GM18907 (cell line): Measurements from ENCODE around the gene QSOX2.

Experiments used
- ATAC-seq: cut with Tn5 transposase; IDR thresholded peaks from one replicate; pipeline ENCODE4 v1.9.1; 2021; ENCODE audit warnings: mild to moderate bottlenecking, moderate library complexity; ENCODE audit not compliant: unreplicated experiment

The QSOX2 gene

GRCh38 chr9:136252281-136252680, 6.7 kb upstream of the QSOX2 start:
- no peak for ATAC-seq

DNA sequence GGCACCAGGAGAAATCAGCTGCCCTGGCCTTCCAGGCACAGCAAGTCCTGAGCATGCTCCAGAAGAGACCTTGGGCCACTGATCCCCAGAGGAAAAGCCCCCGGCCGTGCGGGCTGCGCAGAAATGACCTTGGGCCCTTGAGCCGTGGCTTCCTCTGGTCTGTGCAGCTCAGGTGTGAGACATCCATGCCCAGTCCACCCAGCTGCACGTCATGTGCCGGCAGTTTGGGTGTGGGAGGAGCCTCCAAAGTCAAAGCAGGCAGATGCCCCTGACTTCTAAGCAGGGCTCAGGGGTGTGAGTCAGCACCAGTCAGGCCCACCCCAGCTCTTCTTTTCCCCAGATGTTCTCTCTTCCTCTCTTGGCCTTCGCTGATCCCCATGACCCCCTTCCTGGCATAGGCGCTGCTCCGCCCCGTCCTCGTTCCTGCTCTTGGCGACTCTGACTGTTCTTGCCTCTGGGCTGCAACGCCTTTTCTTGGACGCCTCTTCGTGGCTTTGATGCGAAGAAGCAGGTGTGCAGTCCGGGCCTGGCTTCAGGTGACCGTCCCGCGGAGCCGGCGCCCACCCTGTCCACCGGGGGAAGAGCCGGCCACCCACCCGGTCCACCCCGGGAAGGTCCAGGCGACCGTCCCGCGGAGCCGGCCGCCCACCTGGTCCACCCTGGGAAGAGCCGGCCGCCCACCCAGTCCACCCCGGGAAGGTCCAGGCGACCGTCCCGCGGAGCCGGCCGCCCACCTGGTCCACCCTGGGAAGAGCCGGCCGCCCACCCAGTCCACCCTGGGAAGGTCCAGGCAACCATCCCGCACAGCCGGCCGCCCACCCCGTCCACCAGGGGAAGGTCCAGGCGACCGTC, 5.9 kb upstream of the QSOX2 start:
- no peak for ATAC-seq

GRCh38 chr9:136250676-136251075, 5.1 kb upstream of the QSOX2 start:
- no peak for ATAC-seq

DNA sequence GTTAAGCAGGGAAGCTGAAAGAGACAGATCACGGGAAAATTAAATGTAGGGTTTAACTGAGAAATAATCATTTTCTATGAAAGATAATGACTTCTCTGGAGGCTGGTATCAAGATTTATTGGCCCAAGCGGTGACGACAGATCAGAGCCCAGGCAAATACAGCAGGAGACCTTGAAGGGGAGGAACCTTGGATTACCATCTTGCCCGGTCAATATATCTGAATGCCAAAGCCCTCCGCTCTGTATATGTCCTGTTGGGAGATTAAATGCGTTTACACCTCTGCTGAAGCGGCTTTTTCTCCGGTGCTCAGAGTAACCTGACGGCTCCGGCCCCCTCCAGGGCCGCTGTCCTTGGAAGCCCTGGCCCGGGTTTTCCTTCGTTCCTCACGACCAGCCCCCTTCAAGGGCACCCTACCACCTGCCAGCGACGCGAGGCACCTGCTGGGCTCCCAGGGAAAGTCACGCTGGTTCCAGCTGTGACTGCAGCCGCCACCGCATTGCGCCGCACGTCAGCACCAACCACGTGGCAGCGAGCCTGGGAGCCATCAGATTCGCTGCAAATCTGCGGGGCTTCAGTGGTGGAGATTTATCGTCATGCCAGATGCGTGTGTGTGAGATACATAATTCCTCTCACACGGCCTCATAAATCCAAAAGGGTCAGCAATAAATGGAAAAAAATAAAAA, 4.4 kb upstream of the QSOX2 start:
- no peak for ATAC-seq

DNA sequence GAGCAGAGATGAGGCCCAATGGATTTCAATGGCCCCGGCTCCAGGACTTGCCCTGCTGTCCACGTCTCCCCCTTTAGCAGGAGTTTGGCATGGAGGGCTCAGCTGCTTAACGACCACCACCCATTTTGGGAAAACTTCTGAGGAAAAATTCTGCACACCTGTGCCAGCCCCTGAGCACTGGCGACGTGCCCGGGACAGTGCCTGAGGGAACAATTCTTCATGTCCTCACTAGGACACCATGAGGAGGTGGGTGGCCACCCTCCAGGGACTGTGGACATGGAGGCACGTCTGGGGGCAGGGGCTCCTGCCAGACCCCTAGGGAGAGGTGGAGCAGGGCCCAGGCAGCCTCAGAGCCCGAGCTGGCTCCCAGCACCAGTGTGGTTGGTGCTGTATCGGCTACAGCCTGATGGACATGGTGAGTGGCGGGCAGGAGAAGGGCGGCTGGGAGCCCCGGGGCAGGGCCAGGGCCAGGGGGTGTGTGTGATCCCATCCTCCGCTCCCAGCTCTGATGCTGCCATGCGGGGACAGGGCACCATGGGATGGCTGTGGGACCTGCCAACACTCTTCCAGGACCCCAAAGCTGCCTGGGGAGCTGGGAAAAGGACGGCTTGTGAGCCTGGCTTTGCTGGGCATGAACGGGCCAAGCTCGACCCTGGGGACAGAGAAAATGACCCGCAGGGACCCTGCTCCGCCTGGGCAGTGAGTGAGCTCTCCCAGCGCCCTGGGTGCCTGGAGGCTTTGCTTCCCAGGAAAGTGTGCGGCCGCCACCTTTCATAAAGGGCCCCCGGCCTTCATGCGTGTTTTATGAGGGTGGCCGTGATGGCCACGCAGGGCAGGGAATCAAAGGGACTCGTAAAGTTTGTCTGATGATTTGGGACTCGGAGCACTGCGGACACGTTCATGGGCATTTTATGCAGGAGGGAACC, 3.6 kb upstream of the QSOX2 start:
- ATAC-seq = no peak

DNA sequence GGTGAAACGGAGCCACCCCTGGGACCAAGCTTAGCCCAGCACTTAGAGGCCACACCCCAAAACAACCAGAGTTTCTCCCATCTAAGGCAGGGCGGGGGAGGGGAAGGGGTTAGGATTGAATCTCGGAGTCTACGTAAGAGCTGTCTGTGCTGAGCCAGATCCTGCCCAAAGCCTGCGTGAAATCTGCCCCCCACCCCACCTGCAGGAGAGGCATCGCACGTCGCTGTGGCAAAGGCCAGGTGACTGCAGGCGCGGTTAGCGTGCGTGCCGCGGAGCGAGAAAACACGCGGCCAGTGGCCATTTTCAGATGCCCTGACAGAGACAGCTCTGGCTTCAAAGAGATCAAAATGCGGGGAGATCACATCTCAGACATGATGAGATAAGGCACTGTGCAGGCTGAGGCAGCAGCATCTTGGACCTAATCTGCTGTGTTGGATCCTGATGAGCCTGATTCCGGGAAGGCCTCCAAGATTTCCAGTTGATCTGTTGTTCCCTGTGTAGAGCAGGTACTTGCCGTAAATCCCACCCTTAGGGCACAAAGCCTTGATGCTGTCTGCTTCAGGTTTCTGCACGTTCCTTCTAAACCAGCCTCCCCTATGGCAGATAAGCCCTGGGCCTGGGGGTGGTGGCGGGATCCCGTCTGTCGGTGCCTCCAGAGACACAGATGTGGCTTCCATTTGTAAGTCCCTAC, 2.5 kb upstream of the QSOX2 start:
- ATAC-seq = no peak

DNA sequence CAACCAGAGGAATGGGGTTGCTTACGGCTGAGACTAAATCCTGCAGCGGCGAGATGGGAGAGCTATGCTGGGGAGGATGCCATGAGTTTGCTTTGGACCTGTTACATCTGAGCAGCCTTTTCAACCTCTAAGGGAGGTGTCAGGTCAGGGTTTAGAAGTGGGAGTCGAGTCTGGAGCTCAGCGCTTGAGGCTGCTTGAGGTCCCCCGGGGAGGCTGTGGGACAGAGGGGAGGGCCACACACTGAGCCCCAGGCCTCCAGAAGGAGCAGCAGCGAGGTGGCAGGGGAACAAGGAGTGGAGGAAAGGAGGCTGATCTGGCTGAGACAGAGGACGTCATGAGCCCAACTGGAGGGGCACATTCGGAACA, 1.9 kb upstream of the QSOX2 start:
- no peak for ATAC-seq

DNA sequence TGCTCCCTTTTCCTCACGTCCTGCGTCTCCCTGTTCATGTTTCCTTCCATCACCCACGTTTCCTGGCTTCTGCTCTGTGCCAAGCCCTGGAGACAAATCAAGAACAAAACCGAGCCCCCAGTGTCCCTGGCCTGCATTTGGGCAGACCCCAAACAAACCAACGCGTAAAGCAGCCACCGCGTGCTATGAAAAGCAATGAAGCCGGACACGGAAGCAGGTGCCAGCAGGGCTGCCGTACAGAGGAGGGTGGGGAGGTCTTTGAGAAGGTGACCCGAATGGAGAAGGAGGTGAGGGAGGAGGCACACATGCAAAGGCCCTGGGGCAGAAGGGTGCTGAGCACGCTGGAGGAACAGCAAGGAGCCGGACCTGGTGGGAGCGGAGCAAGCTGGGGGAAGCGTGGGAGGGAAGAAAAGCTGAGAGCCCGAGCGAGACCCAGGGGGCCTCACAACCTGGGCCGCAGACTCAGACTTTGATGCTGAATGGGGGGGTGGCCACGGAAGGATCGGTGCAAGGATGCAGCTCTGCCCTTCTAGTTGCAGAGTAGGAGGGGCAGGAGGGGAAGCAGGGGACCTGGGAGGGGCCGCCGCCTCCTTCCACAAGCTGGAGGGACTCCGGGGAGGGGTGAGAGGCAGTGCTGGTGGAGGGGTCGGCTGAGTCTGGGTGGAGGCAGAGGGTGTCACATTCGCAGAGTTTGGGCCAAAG, 1.4 kb upstream of the QSOX2 start:
- no peak for ATAC-seq

- no peak for ATAC-seq
Measured at GRCh38 chr9:136244969-136245218, 718 bp downstream of the QSOX2 start.

DNA sequence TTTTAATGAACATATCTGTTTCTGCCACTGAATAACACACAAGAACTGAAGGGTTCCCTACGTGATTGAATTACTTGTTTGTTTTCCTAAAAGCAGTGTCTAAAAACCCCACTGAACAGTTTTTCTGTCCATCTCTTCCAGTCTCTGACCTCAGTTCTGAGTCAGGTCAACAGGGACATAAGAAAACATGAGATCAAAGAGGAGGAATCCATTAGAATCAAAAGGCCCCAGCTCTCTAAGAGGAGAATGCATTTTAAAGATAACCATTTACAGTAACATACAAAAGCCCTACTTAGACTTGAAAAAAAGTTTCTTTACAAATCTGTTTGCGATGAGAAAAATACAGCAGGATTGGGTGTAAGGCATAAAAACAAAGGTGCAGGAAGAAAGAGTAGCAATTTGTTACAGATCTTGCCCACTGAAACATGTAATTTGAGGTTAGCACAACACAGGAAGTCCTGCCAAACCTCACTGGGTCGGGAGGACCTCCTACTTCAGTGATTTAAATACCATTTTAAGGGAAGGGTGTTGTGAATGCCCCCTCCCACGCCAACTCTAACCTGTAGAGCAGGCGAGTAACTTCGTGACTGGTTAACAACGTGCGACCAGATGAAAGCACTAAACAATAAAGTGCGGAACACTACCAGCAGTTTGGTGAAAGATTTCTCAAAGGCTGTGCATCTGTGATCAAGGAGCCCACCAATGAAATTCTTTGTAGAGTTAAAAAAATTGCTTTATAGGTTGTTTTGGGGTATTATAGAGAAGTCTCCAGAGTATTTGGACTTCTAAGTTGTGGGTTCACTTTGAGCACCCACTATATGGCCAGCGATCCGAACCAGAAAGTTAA, 1.3 kb downstream of the QSOX2 start:
- peak; percentile 32 for ATAC-seq

DNA sequence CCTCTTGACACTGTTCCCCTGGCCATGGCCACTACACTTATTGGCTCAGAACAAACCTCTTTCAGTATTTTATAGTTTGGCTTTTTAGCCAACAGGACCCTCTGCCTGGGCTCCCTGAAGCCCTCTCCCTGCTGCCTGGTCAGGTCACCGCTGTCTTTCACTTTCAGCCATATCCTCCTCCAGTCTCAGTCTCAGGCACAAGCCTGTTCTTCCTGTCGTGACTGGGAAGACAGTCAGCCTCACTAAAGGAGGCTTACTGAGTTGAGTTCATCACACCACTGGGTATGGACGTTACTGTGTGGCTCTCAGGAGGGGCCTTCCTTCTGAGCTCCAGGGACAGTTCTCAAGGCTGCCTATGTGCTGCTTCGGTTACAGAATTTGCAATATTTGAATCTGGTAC, 2.0 kb downstream of the QSOX2 start:
- ATAC-seq = no peak

DNA sequence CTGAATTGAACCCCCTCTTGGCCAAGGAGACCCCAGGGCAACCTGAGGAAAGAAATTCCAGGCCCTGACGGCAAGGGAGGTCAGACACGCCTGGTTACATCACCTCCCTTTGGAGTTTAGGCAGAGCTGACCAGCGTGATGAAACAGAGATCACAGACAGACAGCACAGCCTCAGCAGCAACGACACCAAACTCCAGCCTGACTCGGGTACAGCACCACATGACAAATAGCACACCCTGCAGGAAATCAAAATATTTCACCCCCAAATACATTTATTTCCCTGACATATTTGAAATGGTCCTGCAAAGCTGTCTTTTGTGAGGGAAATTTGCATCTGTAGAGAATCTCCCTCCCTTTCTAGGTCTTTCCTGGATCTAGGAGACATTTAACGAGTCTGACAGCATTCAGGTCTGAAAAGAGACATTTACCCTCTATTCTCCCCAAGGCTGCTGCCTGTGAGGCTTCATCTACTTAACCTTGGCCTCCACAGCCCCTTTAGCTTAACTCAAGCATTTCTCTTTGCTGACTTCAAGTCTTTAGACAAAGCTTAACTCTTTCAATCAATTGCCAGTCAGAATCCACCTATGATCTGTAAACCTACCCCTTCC, 2.6 kb downstream of the QSOX2 start:
- ATAC-seq = no peak

GRCh38 chr9:136242248-136242647, 3.4 kb downstream of the QSOX2 start:
- ATAC-seq = no peak

GRCh38 chr9:136241542-136241941, 4.1 kb downstream of the QSOX2 start:
- ATAC-seq = no peak

DNA sequence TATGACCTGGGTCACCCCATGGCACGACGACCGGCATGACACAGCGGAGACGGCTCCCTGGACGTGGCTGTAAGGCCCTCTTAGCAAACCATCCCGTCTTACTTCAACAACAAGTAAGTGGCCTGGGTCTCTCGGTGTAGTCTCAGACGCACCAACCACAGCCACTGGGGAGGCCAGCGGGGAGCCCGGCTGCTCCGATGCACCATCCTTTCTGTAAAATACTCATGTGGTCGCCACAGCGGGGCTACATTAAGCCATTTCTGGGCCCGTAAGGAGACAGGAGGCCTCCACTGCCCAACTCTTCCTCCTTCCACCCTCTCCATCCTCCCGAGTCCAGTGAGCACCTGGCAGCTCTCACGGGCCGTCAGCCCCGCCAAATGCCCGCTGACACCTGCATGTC, 4.7 kb downstream of the QSOX2 start:
- no peak for ATAC-seq

GRCh38 chr9:136239983-136240330, 5.7 kb downstream of the QSOX2 start:
- peak; percentile 41 for ATAC-seq

GRCh38 chr9:136239135-136239982, 6.3 kb downstream of the QSOX2 start:
- ATAC-seq = no peak

DNA sequence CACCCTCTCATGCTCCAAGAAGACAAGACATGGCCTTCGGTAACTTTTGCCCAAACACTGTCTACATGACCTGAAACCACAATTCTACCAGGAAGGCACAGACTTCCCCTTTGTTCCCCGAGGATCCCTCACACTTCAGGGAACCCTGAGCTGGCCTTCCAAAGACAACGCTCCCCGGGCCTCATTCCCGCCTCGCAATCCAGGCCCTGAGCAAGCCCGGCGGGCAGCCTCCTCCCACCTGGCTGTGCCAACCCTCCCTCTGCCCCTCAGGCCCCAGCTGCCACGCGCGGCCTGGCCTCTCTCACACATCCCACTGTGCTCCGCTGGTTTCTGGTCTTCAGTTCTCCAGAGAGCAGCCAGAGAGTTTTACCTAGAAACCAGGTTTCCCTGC, 7.3 kb downstream of the QSOX2 start:
- no peak for ATAC-seq
